H54 (cell line): ENCODE data around the gene SWSAP1.
"Not testable (repeated sequence)": the region's sequence is repeated elsewhere in the genome, so short reads cannot be mapped to it uniquely, and the experiment has no call there.

Experiments used
- DNase-seq: peaks from one replicate; pipeline ENCODE4 v3.0.0; 2011; ENCODE audit warnings: low spot score, mixed read lengths; ENCODE audit not compliant: insufficient read length
- FAIRE-seq: peaks from 3 replicates; lab custom pipeline; 2011; peaks lifted over from hg19 to GRCh38; lab: Jason Lieb, UNC
- POLR2A ChIP-seq: IDR thresholded peaks from 2 replicates; pipeline ENCODE4 v1.6.1; 2011; ENCODE audit warnings: low read depth, mild to moderate bottlenecking, low read length

Gene SWSAP1

GRCh38 chr19:11342429-11342828 is 32.0 kb upstream of the SWSAP1 start:
- no peak for FAIRE-seq
- no peak for DNase-seq
- TF ChIP-seq POLR2A, result no peak

DNA sequence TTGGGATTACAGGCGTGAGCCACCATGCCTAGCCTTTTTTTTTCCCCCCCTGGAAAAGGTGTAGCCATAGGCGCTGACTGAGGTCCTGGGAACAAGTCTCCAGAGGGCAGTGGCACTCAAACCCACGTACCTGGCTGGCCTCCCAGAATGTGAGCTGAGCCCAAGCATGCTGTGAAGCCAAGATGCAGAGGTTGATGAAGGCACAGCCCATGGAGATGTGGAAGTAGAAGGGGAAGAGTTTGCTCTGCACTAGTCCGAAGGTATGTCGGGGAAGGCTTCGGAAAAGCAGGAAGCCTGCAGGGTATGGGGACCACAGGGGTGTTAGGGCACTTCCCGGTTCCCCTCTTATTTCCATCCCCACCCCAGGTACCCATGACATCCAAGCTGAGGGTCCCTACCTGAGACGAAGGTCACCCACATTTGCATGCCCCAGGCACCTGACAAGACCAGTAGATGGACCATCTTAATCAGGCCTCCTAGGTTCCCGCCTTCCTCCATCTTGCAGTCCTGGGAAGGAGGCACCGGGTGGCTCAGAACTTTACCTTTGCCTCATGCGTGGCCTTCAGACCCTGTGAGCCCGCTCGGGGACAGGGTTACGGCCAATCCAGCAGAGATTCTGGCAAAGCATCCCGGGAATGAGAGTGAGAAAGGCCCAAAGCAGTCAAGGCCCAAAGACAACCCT is 29.2 kb upstream of the SWSAP1 start:
- TF ChIP-seq POLR2A, result no peak
- FAIRE-seq (no peak), DNase-seq (no peak)

DNA sequence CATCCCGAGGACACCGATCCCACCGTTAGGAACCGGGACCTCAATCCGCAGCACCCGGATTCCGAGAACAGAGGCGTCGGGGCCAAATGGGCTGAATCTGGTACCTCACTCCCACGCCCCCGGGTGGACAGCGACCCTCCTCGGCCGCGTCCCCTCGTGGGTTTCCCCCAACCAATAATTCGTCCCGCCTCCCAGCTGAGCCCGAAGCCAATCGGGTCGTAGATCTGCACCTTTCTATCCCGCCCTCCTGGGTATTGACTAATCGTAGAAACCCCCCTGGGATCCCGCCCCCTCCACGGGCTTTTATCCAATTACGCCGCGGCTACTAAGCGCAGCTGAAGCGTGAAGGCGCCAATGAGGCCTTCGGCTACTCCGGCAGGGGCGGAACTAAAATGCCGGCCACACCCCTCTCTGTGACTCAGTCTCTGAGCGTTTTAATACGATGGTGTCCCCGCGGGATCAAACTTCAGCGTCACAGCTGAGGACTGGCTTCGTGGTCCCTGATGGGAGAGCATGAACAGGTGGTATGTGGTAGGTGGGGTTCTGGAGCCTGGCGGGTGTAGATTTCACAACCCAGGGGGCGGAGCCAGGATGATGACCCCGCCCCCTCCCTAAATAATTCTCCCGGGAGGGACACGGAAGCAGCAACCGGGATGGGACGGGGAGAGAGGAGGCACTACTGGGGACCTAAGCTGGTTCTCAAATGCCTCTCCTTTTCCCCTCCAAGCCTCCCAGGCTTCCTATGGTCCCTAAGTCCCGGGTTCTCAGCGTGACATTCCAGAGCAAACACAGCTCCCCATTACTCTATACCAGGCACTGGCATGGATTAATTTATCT is 28.1 kb upstream of the SWSAP1 start, which contains the start of the genes CCDC159 and TMEM205:
Gene CCDC159, plus strand, starts transcription at position 416 of the 837 bp plus-strand sequence. Its CDS starts 88 bp downstream, at position 504.
Gene TMEM205, minus strand, starts transcription at position 165 of the 837 bp plus-strand sequence. CDS start 649 bp downstream, outside the sequence.
- peak; percentile 51 for TF ChIP-seq POLR2A
- FAIRE-seq, result peak; percentile 75
- peak; percentile 94 for DNase-seq

- FAIRE-seq, result no peak
- DNase-seq, result no peak
Observed at GRCh38 chr19:11347546-11348039, 26.9 kb upstream of the SWSAP1 start.

DNA sequence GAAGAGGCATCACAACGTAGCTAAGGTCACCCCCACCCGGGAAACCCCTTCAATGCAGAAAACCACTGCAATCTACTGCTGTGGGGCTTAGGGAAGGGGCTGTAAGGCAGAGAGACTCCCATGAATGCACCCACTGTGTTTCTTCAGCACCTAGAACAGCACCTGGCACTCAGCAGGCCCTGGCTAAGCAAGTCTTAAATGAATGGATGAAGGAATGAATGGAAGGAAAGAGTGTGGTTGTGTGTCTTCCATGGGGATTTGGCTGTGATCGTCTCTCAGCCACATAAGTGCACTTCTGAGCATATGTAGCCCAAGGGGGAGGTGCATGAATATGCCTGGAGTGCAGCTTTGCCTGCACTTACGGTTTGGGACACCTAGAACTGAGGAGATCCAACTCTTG is 25.3 kb upstream of the SWSAP1 start:
- TF ChIP-seq POLR2A, result no peak
- DNase-seq (no peak), FAIRE-seq (no peak)

More at GRCh38 chr19:11347546-11348039, 26.9 kb upstream of the SWSAP1 start:
- TF ChIP-seq POLR2A, result no peak

- DNase-seq, FAIRE-seq: not testable (repeated sequence)
Observed at GRCh38 chr19:11354102-11354501, 20.4 kb upstream of the SWSAP1 start.

GRCh38 chr19:11355160-11356073 is 19.0 kb upstream of the SWSAP1 start, which contains the start of gene PLPPR2:
Gene PLPPR2 (plus strand): TSS chr19:11355432. CDS start chr19:11357674, 2,242 bp downstream.
- DNase-seq (peak; percentile 81), FAIRE-seq (no peak)
- peak; percentile 89 for TF ChIP-seq POLR2A

- no peak for TF ChIP-seq POLR2A
- FAIRE-seq (no peak), DNase-seq (no peak)
Observed at GRCh38 chr19:11356074-11356397, 18.4 kb upstream of the SWSAP1 start.

- no peak for FAIRE-seq
- no peak for DNase-seq
- TF ChIP-seq POLR2A, result no peak
Observed at GRCh38 chr19:11356676-11357550, 17.6 kb upstream of the SWSAP1 start.

GRCh38 chr19:11359421-11359820 is 15.0 kb upstream of the SWSAP1 start:
- no peak for TF ChIP-seq POLR2A
- FAIRE-seq, result no peak
- no peak for DNase-seq

- FAIRE-seq (no peak), DNase-seq (no peak)
- no peak for TF ChIP-seq POLR2A
Observed at GRCh38 chr19:11361037-11361770, 13.3 kb upstream of the SWSAP1 start.
